Heart right ventricle (tissue), 16 donors: ENCODE data around the gene TMEM39B. TPM values are rescaled to one million over a fixed set of nuclear protein-coding genes. Genes with fewer than 3 reads are reported as not detected.
A peak's percentile ranks its signal among the peaks of the same experiment; 100 is the strongest.

ENCODE experiments used
- ATAC-seq, 8 donors: fragments of 200-7000 bp; cut with Tn5 transposase; one replicate each; pipeline ENCODE4 v1.9.1; 2020; ENCODE audit warnings: mild to moderate bottlenecking in 8 of 8, moderate library complexity in 8 of 8, moderate number of reproducible peaks in 1 of 8
- DNase-seq, 2 donors: peaks; one replicate each; pipeline ENCODE4 v3.0.0-alpha.2; 2020
- H3K27ac ChIP-seq, 10 donors: fragments of 200-600 bp; sonication (generic) in 2 of 10; one replicate each; pipeline versions ENCODE4 v1.5.0 to v1.8.0; 2020 to 2022; ENCODE audit warnings: mild to moderate bottlenecking in 3 of 10
- H3K27me3 ChIP-seq, 7 donors: fragments of 200-600 bp; one replicate each; pipeline ENCODE4 v1.8.0; 2021 to 2022; ENCODE audit warnings: mild to moderate bottlenecking in 2 of 7
- H3K36me3 ChIP-seq, 9 donors: fragments of 200-600 bp; sonication (generic) in 1 of 9; one replicate each; pipeline versions ENCODE4 v1.5.0 to v1.8.0; 2020 to 2022; ENCODE audit warnings: mild to moderate bottlenecking in 2 of 9
- H3K4me1 ChIP-seq, 9 donors: fragments of 200-600 bp; sonication (generic) in 1 of 9; one replicate each; pipeline versions ENCODE4 v1.5.0 to v1.8.0; 2020 to 2022; ENCODE audit warnings: mild to moderate bottlenecking in 4 of 9
- H3K4me3 ChIP-seq, 10 donors: fragments of 200-600 bp; sonication (generic) in 2 of 10; one replicate each; pipeline versions ENCODE4 v1.5.0 to v1.8.0; 2020 to 2022; ENCODE audit warnings: mild to moderate bottlenecking in 7 of 10, moderate library complexity in 2 of 10
- H3K9me3 ChIP-seq, 11 donors: fragments of 200-600 bp in 10 of 11; sonication (generic) in 2 of 11; one replicate each; pipeline versions ENCODE4 v1.5.0 to v1.8.0; 2013 to 2022; ENCODE audit warnings: mild to moderate bottlenecking in 2 of 11, control low read depth in 1 of 11, moderate library complexity in 1 of 11
- WGBS, 2 donors: extraction: QIAGEN DNeasy Blood & Tissue Kit; methylation state at CpG; one replicate each; pipeline ENCODE4 v1.1.7; 2013; ENCODE audit warnings: inconsistent platforms in 1 of 2; 5-methylcytosine and 5-hydroxymethylcytosine counted together
- intact Hi-C, 10 donors: fragments of 100-400 bp; cut with DNase I; formaldehyde crosslinking; loops; one replicate each; pipeline versions ENCODE4 v1.11.1 to v1.14.2; 2022
- polyA plus RNA-seq, 2 donors: library from polyadenylated mRNA; stranded (reverse); fragments of 200-250 nt; gene quantifications; one replicate each; pipeline ENCODE4 v1.2.3, GENCODE V29; 2013
- total RNA-seq, 10 donors: library from RNA; stranded (reverse); fragmentation: NEBNext Ultra II Directional in 3 of 10; extraction: Animal tissue kit (Norgen Biotek cat#: 25700) in 3 of 10; gene quantifications; one replicate each; pipeline versions ENCODE4 v1.2.1 to v1.2.4, GENCODE V29; 2021 to 2023
- TF ChIP-seq, protein P1 (sequence below), 9 donors: fragments of 200-600 bp; sonication (generic) in 2 of 9; IDR thresholded peaks; one replicate each; pipeline versions ENCODE4 v1.5.0 to v1.8.0; 2021 to 2022; ENCODE audit warnings: antibody characterized with exemption in 9 of 9, mild to moderate bottlenecking in 5 of 9, moderate library complexity in 1 of 9
- donor health status: Arrhythmogenic right ventricular cardiomyopathy.
- donor health status: ischemic (EF 13 %, LVEDD 7.1; RV severe dilation, severe dysfunction).
- donor health status: healthy with polysubstance abuse.
- donor health status: DM: no; HTN: yes; CAD: no.
- donor health status: DM: no; HTN: no; CAD: no.
- donor health status: ischemic (EF 25% LVEDD 6.9; RV normal size, moderate dysfunction).
- donor health status: ischemic (EF 25% LVEDD 5.7; RV mildly dilated, moderate dysfunction).
- donor health status: healthy.
- donor health status: DM: yes; HTN: yes; CAD: no.
- donor health status: Ischemic cardiomyopathy.
- donor health status: ischemic (EF 35%, LVEDD 5.7; RV mildly dilated, moderate dysfunction).
- donor health status: nonischemic (EF 11% LVEDD 7.7; RV severe dilation, severe dysfunction).
- donor health status: DM: yes; HTN: yes; CAD: no.
- donor health status: PGD.
- donor health status: ischemic (EF 29% LVEDD 5.4; RV normal size, mild dysfunction).
- donor health status: nonischemic (EF 23%, LVEDD 6.1; RV moderate dilation, normal function).

The TMEM39B gene
- total and polyA plus RNA-seq, 12 donors = 4.8 to 15.5 (median 6.6) TPM

- Histone ChIP-seq H3K36me3 (peaks cover 0 to 12% (median 0%) of the 10 kb centered on the region in 9 donors), H3K27me3 (no peaks in the 10 kb centered on the region), H3K4me3 (peak overlapping the region in 1 of 10 donors; percentile 3), H3K4me1 (peaks cover 8 to 44% (median 29%) of the 10 kb centered on the region in 9 donors), H3K27ac (peak overlapping the region in 7 of 10 donors; percentile 2 to 59 (median 30)), H3K9me3 (no peaks in the 10 kb centered on the region)
- intact Hi-C loops = loop anchor here in 3 of 10 donors (10.0 kb wide), 3 partner anchors 52 to 282 kb away; partner anchors contain the start of gene KHDRBS1 (in 2 of the 3)
- TF ChIP-seq, protein P1, sequence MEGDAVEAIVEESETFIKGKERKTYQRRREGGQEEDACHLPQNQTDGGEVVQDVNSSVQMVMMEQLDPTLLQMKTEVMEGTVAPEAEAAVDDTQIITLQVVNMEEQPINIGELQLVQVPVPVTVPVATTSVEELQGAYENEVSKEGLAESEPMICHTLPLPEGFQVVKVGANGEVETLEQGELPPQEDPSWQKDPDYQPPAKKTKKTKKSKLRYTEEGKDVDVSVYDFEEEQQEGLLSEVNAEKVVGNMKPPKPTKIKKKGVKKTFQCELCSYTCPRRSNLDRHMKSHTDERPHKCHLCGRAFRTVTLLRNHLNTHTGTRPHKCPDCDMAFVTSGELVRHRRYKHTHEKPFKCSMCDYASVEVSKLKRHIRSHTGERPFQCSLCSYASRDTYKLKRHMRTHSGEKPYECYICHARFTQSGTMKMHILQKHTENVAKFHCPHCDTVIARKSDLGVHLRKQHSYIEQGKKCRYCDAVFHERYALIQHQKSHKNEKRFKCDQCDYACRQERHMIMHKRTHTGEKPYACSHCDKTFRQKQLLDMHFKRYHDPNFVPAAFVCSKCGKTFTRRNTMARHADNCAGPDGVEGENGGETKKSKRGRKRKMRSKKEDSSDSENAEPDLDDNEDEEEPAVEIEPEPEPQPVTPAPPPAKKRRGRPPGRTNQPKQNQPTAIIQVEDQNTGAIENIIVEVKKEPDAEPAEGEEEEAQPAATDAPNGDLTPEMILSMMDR (IDR thresholded peaks at IDR 0.05) = no peak
- peak in 1 of 2 donors; percentile 76 for DNase-seq
- 18 to 25% methylated on average over 4 of the region's 4 CpGs for WGBS, 2 donors
- peak; percentile 26 to 73 (median 64) for ATAC-seq
Measured at GRCh38 chr1:32066489-32066873, 6.3 kb upstream of the TMEM39B start.

DNA sequence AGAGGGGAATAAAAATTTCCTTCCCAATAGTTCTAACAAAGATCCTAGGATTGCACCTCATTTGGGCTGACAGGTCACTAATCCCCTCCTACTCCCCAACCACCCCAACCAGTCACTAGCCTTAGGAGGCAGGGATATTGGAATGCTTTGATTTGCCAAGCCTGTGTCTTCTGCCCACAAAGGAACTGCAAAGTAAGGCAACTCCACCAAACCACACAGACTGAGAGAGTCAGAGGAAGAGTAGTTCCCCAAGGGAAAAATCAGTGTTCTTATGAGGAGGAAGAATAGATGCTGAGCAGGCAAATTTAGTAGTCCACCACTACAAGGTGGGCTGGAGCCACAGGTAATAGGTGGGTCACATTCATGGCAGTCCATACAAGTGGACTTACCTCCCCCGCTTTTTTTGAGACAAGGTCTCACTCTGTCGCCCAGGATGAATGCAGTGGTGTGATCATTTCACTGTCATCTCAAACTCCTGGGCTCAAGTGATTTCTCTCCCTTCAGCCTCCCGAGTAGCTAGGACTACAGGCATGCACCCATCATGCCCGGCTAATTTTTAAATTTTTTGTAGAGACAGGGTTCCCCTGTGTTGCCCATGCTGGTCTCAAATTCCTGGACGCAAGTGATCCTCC is 3.7 kb upstream of the TMEM39B start:
- Histone ChIP-seq H3K4me3 (no peak overlapping the region), H3K9me3 (no peaks in the 10 kb centered on the region), H3K4me1 (peaks cover 7 to 59% (median 28%) of the 10 kb centered on the region in 9 donors), H3K36me3 (peaks cover 0 to 7% (median 0%) of the 10 kb centered on the region in 9 donors), H3K27ac (no peak overlapping the region), H3K27me3 (no peaks in the 10 kb centered on the region)
- TF ChIP-seq, protein P1 (IDR thresholded peaks at IDR 0.05) = no peak
- ATAC-seq (no peak), DNase-seq (no peak)
- 74 to 77% methylated on average over 5 of the region's 5 CpGs for WGBS, 2 donors
- intact Hi-C loops = loop anchor here in 3 of 10 donors (10.0 kb wide), 3 partner anchors 54 to 284 kb away; partner anchors contain the start of gene KHDRBS1 (in 2 of the 3)

- intact Hi-C loops = loop anchor here in 3 of 10 donors (2.0 to 5.0 kb wide), 3 partner anchors 35 to 60 kb away; partner anchors contain the start of genes KPNA6 (in 3 of the 3) and KHDRBS1 (in 1 of the 3)
- H3K4me3 ChIP-seq = peak overlapping the region; percentile 53 to 83 (median 67)
- H3K4me1 ChIP-seq = peaks cover 5 to 66% (median 22%) of the 10 kb centered on the region in 9 donors
- ATAC-seq (no peak), DNase-seq (no peak)
- TF ChIP-seq, protein P1 (IDR thresholded peaks at IDR 0.05) = no peak
- no peaks in the 10 kb centered on the region for H3K9me3 ChIP-seq
- peak overlapping the region; percentile 3 to 95 (median 89) for H3K27ac ChIP-seq
- H3K27me3 ChIP-seq = no peaks in the 10 kb centered on the region
- 14% methylated on average over 14 of the region's 14 CpGs for WGBS, 2 donors
- peaks cover 0 to 23% (median 10%) of the 10 kb centered on the region in 9 donors for H3K36me3 ChIP-seq
Measured at GRCh38 chr1:32071758-32072621, 749 bp upstream of the TMEM39B start.
